Neural cell (in vitro differentiated cells): ENCODE measurements around the gene SYT7. TPM values are rescaled to one million over a fixed set of nuclear protein-coding genes. Genes with fewer than 3 reads are reported as not detected.

Experiments used
- H2AFZ ChIP-seq: fragments of 200-600, 300-800 bp; sonication (generic), shearing (Covaris generic); 2 replicates; pipeline ENCODE4 v1.6.0; 2014; ENCODE audit warnings: low read depth, mild to moderate bottlenecking, antibody characterized with exemption, low read length, moderate library complexity
- H3F3A ChIP-seq: fragments of 200-600 bp; shearing (Covaris generic); 2 replicates; pipeline ENCODE4 v1.6.1; 2016; ENCODE audit warnings: mild to moderate bottlenecking, moderate library complexity, mixed read lengths, antibody characterized with exemption, low read length; ENCODE audit not compliant: insufficient read depth, poor library complexity, severe bottlenecking
- H3K27ac ChIP-seq: fragments of 200-600, 300-800 bp; sonication (generic), shearing (Covaris generic); 2 replicates; pipeline ENCODE4 v1.5.1; 2014; ENCODE audit warnings: mild to moderate bottlenecking, low read length, moderate library complexity
- H3K27me3 ChIP-seq: fragments of 300-800, 200-600 bp; sonication (generic), shearing (Covaris generic); 2 replicates; pipeline ENCODE4 v1.6.0; 2014; ENCODE audit warnings: mild to moderate bottlenecking, low read depth, low read length, moderate library complexity; ENCODE audit not compliant: insufficient read depth
- H3K36me3 ChIP-seq: fragments of 300-800, 200-600 bp; sonication (generic), shearing (Covaris generic); 2 replicates; pipeline ENCODE4 v1.5.1; 2014; ENCODE audit warnings: mild to moderate bottlenecking, antibody characterized with exemption, low read length, moderate library complexity; ENCODE audit not compliant: insufficient read depth
- H3K4me2 ChIP-seq: fragments of 300-800, 200-600 bp; sonication (generic), shearing (Covaris generic); 2 replicates; pipeline ENCODE4 v1.6.0; 2014; ENCODE audit warnings: mild to moderate bottlenecking, low read length
- H3K4me3 ChIP-seq: fragments of 300-800, 200-600 bp; sonication (generic), shearing (Covaris generic); 2 replicates; pipeline ENCODE4 v1.5.1; 2014; ENCODE audit warnings: mild to moderate bottlenecking, low read length, moderate library complexity
- H3K79me2 ChIP-seq: fragments of 200-600 bp; shearing (Covaris generic); replicated peaks from 2 replicates; pipeline ENCODE4 v1.6.0; 2014; ENCODE audit warnings: mild to moderate bottlenecking, low read length, moderate library complexity; ENCODE audit not compliant: insufficient read depth
- H3K9ac ChIP-seq: fragments of 300-800, 200-600 bp; sonication (generic), shearing (Covaris generic); 2 replicates; pipeline ENCODE4 v1.6.1; 2016; ENCODE audit warnings: mild to moderate bottlenecking, low read length, mixed read lengths
- H3K9me2 ChIP-seq: fragments of 200-600 bp; shearing (Covaris generic); 2 replicates; pipeline ENCODE4 v1.6.1; 2016; ENCODE audit warnings: mild to moderate bottlenecking, low read length, mixed read lengths; ENCODE audit not compliant: insufficient read depth
- H3K9me3 ChIP-seq: fragments of 200-600, 300-800 bp; sonication (generic), shearing (Covaris generic); 2 replicates; pipeline ENCODE4 v1.6.1; 2016; ENCODE audit warnings: mild to moderate bottlenecking, mixed run types, low read length, moderate library complexity, mixed read lengths
- H4K20me1 ChIP-seq: fragments of 200-600 bp; shearing (Covaris generic); 2 replicates; pipeline ENCODE4 v1.6.1; 2016; ENCODE audit warnings: mild to moderate bottlenecking, mixed run types; ENCODE audit not compliant: insufficient read depth
- EP300 ChIP-seq: fragments of 450-650 bp; conservative IDR thresholded peaks from 2 replicates; pipeline ENCODE4 v1.6.1; 2014; ENCODE audit warnings: antibody characterized with exemption, mild to moderate bottlenecking, moderate library complexity; ENCODE audit not compliant: poor library complexity, severe bottlenecking
- EZH2 ChIP-seq: fragments of 200-600, 300-800 bp; shearing (Covaris generic), sonication (generic); IDR thresholded peaks from 2 replicates; pipeline ENCODE4 v1.6.1; 2014; ENCODE audit warnings: antibody characterized with exemption, low read length, borderline replicate concordance, mild to moderate bottlenecking; ENCODE audit not compliant: insufficient read depth, poor library complexity, severe bottlenecking
- MXI1 ChIP-seq: fragments of 450-650 bp; conservative IDR thresholded peaks from 2 replicates; pipeline ENCODE4 v1.6.1; 2014; ENCODE audit warnings: antibody characterized with exemption, mild to moderate bottlenecking; ENCODE audit not compliant: poor library complexity, severe bottlenecking
- POLR2AphosphoS5 ChIP-seq: IDR thresholded peaks from 2 replicates; pipeline ENCODE4 v1.6.1; 2012
- RAD21 ChIP-seq: fragments of 450-650 bp; conservative IDR thresholded peaks from 2 replicates; pipeline ENCODE4 v1.6.1; 2014; ENCODE audit warnings: antibody characterized with exemption, mild to moderate bottlenecking, moderate library complexity
- SMC3 ChIP-seq: fragments of 450-650 bp; conservative IDR thresholded peaks from 2 replicates; pipeline ENCODE4 v1.6.1; 2014; ENCODE audit warnings: antibody characterized with exemption, mild to moderate bottlenecking, moderate library complexity; ENCODE audit not compliant: poor library complexity
- TAF1 ChIP-seq: IDR thresholded peaks from 2 replicates; pipeline ENCODE4 v1.6.1; 2012; ENCODE audit warnings: low read depth
- polyA minus RNA-seq: library from RNA; depleted of rRNA, polyadenylated mRNA; stranded (reverse); fragments of >200 nt; gene quantifications from 2 replicates; pipeline ENCODE4 v1.2.3, GENCODE V29; 2014
- polyA plus RNA-seq: library from polyadenylated mRNA; depleted of rRNA; stranded (reverse); fragments of >200 nt; gene quantifications from 2 replicates; pipeline ENCODE4 v1.2.3, GENCODE V29; 2014
- TF ChIP-seq, protein P1 (sequence below): fragments of 450-650 bp; IDR thresholded peaks from 2 replicates; pipeline ENCODE4 v1.5.1; 2014; ENCODE audit warnings: antibody characterized with exemption, mild to moderate bottlenecking, moderate library complexity; ENCODE audit not compliant: poor library complexity, severe bottlenecking
- TF ChIP-seq, protein P2 (sequence below): IDR thresholded peaks from 2 replicates; pipeline ENCODE4 v1.6.1; 2012; ENCODE audit warnings: borderline replicate concordance

SYT7 gene, protein sequence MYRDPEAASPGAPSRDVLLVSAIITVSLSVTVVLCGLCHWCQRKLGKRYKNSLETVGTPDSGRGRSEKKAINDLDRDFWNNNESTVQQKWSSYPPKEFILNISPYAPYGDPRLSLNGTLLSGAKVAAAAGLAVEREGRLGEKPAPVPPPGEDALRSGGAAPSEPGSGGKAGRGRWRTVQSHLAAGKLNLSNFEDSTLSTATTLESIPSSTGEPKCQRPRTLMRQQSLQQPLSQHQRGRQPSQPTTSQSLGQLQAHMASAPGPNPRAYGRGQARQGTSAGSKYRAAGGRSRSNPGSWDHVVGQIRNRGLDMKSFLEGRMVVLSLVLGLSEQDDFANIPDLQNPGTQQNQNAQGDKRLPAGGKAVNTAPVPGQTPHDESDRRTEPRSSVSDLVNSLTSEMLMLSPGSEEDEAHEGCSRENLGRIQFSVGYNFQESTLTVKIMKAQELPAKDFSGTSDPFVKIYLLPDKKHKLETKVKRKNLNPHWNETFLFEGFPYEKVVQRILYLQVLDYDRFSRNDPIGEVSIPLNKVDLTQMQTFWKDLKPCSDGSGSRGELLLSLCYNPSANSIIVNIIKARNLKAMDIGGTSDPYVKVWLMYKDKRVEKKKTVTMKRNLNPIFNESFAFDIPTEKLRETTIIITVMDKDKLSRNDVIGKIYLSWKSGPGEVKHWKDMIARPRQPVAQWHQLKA
- polyA plus RNA-seq, result 14.0 and 21.8 TPM in 2 replicates
- polyA minus RNA-seq, result 25.6 and 26.2 TPM in 2 replicates

DNA sequence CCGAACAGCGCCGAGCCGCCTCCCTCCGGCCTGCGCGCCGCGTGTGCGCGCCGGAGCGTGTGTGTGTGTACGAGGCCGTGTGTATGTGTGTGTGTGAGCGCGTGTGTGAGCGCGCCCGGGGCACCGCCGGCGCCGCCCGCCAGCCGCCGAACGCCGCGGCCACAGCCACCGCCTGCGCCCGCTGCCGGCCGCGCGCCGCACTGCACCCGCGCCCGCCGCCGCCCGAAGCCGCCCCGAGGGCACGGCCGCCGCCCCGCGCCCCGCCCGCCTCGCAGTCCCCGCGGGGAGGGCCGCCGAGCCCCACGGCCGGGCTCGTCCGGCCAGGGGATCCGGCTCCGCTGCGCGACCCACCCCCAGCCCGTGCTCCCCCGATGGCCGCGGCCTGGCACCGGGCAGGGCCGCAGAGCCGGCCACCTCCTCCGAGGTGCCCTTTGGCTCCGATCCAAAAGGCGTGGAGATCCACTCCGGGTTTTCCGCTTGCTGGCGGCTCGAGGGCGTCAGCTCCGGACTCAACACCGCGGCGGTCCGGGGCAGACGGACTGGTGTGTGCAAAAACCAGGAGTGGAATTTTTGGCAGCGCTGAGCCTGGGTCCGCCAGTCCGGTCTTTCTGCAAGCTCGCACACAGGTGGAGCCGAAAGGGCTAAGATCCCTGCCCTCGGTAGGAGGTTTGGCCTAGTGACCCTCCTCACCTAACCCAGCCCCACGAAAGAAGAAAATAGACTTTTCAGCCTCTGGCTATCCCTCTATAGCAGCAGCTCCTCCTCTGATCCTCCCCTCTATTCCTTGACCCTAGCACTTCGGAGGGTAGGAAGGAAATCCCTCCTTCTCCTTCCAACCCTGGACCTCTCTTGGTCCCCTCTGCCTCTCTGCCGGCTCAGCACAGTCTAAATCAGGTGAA lies at the start of gene SYT7:
Gene SYT7, minus strand, starts transcription at position 47 of the 899 bp plus-strand sequence. CDS start 256 bp downstream, outside the sequence.
- Histone ChIP-seq H3F3A (no peaks in the 10 kb centered on the region), H3K9ac (peak within 1 kb of the TSS; percentile 72), H2AFZ (peak within 1 kb of the TSS; percentile 21), H3K4me2 (peak within 1 kb of the TSS; percentile 70), H3K4me3 (peak within 1 kb of the TSS; percentile 90), H3K27ac (no peak within 1 kb of the TSS), H3K9me2 (no peaks in the 10 kb centered on the region), H3K36me3 (no peaks in the 10 kb centered on the region), H3K9me3 (no peaks in the 10 kb centered on the region), H3K79me2 (no peaks in the 10 kb centered on the region), H4K20me1 (no peaks in the 10 kb centered on the region), H3K27me3 (peaks cover 29% of the 10 kb centered on the region)
- TF ChIP-seq, protein P1, sequence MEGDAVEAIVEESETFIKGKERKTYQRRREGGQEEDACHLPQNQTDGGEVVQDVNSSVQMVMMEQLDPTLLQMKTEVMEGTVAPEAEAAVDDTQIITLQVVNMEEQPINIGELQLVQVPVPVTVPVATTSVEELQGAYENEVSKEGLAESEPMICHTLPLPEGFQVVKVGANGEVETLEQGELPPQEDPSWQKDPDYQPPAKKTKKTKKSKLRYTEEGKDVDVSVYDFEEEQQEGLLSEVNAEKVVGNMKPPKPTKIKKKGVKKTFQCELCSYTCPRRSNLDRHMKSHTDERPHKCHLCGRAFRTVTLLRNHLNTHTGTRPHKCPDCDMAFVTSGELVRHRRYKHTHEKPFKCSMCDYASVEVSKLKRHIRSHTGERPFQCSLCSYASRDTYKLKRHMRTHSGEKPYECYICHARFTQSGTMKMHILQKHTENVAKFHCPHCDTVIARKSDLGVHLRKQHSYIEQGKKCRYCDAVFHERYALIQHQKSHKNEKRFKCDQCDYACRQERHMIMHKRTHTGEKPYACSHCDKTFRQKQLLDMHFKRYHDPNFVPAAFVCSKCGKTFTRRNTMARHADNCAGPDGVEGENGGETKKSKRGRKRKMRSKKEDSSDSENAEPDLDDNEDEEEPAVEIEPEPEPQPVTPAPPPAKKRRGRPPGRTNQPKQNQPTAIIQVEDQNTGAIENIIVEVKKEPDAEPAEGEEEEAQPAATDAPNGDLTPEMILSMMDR, result peak; percentile 49
- TF ChIP-seq EZH2, result no peak
- peak; percentile 54 for TF ChIP-seq SMC3
- TF ChIP-seq EP300, result peak; percentile 59
- peak; percentile 74 for TF ChIP-seq POLR2AphosphoS5
- TF ChIP-seq TAF1, result no peak
- TF ChIP-seq MXI1, result peak; percentile 40
- TF ChIP-seq RAD21, result no peak
- TF ChIP-seq, protein P2, sequence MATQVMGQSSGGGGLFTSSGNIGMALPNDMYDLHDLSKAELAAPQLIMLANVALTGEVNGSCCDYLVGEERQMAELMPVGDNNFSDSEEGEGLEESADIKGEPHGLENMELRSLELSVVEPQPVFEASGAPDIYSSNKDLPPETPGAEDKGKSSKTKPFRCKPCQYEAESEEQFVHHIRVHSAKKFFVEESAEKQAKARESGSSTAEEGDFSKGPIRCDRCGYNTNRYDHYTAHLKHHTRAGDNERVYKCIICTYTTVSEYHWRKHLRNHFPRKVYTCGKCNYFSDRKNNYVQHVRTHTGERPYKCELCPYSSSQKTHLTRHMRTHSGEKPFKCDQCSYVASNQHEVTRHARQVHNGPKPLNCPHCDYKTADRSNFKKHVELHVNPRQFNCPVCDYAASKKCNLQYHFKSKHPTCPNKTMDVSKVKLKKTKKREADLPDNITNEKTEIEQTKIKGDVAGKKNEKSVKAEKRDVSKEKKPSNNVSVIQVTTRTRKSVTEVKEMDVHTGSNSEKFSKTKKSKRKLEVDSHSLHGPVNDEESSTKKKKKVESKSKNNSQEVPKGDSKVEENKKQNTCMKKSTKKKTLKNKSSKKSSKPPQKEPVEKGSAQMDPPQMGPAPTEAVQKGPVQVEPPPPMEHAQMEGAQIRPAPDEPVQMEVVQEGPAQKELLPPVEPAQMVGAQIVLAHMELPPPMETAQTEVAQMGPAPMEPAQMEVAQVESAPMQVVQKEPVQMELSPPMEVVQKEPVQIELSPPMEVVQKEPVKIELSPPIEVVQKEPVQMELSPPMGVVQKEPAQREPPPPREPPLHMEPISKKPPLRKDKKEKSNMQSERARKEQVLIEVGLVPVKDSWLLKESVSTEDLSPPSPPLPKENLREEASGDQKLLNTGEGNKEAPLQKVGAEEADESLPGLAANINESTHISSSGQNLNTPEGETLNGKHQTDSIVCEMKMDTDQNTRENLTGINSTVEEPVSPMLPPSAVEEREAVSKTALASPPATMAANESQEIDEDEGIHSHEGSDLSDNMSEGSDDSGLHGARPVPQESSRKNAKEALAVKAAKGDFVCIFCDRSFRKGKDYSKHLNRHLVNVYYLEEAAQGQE, result no peak

DNA sequence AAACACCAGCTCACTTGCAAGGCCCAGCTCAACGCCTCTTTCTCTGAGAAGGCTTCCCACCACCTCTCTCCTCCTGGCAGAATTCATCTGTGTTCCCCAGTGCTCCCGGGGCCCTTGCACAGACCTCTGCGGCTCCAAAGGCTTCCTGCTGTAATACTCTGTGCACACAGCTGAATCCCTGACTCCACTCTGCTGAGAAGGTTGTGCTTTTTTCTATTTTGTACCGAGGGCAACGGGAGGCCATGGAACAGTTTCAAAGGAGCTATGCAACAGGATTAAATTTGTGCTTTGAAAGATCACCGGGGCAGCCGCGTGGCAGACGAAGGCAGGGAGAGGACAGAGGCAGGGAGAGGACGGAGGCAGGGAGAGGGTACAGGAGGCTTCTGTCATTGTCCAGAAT lies 49.2 kb upstream of the SYT7 start:
- Histone ChIP-seq H3K27ac (no peak overlapping the region), H3K9me2 (no peaks in the 10 kb centered on the region), H3K9ac (no peak overlapping the region), H3K79me2 (no peaks in the 10 kb centered on the region), H3F3A (no peaks in the 10 kb centered on the region), H3K36me3 (no peaks in the 10 kb centered on the region), H2AFZ (no peak overlapping the region), H3K4me2 (no peak overlapping the region), H4K20me1 (no peaks in the 10 kb centered on the region), H3K4me3 (no peak overlapping the region), H3K9me3 (no peaks in the 10 kb centered on the region), H3K27me3 (no peaks in the 10 kb centered on the region)
- TF ChIP-seq EZH2 (no peak), MXI1 (no peak), SMC3 (no peak), POLR2AphosphoS5 (no peak), RAD21 (no peak)
- TF ChIP-seq, protein P2, result no peak
